ENCODE measurements around the gene KIAA1671. TPM values are rescaled to one million over a fixed set of nuclear protein-coding genes. Genes with fewer than 3 reads are reported as not detected.

KIAA1671 gene
- total and polyA plus RNA-seq, 2 of the 13 experiments (the other 11 are each of a cell fraction or from before 2014, with no cell fraction given), result 13.5 to 13.6 TPM

GRCh38 chr22:25113316-25113721 is 160.8 kb downstream of the KIAA1671 start (continued):
- no peak for TF ChIP-seq ZNF761 (CRISPR knock-in tag; conservative IDR thresholded peaks at IDR 0.05)
- TF ChIP-seq HNRNPL (IDR thresholded peaks at IDR 0.05; ENCODE audit: low read depth, low read length), result 0 out of 2 replicates have a peak, but pooled peaks have one; percentile 14
- no peak for TF ChIP-seq NR2F6 (IDR thresholded peaks at IDR 0.05)
- TF ChIP-seq NR2F6 (CRISPR knock-in tag; IDR thresholded peaks at IDR 0.05), result 0 out of 2 replicates have a peak, but pooled peaks have one; percentile 12
- TF ChIP-seq ZNF691 (CRISPR knock-in tag; IDR thresholded peaks at IDR 0.05; ENCODE audit: borderline replicate concordance, low read depth), result peak; percentile 51; the same call in 1 of the 2 replicates
- no peak for TF ChIP-seq AGO2 (optimal IDR thresholded peaks at IDR 0.05; ENCODE audit: low read depth, low read length)
- no peak for TF ChIP-seq ZNF562 (CRISPR knock-in tag; IDR thresholded peaks at IDR 0.05; ENCODE audit: borderline replicate concordance)
- 0 out of 2 replicates have a peak, but pooled peaks have one; percentile 22 for TF ChIP-seq MEF2D (CRISPR knock-in tag; IDR thresholded peaks at IDR 0.05)
- TF ChIP-seq TAF1 (CRISPR knock-in tag; IDR thresholded peaks at IDR 0.05), result 0 out of 2 replicates have a peak, but pooled peaks have one; percentile 1
- TF ChIP-seq ZNF598 (CRISPR knock-in tag; IDR thresholded peaks at IDR 0.05; ENCODE audit: borderline replicate concordance), result no peak
- TF ChIP-seq KAT8 (CRISPR knock-in tag; IDR thresholded peaks at IDR 0.05), result no peak
- peak; percentile 70; the same call in 1 of the 2 replicates for TF ChIP-seq ZNF121 (CRISPR knock-in tag; IDR thresholded peaks at IDR 0.05)
- TF ChIP-seq ZNF292 (CRISPR knock-in tag; IDR thresholded peaks at IDR 0.05; ENCODE audit: borderline replicate concordance, low read depth), result no peak
- TF ChIP-seq ZSCAN9 (CRISPR knock-in tag; IDR thresholded peaks at IDR 0.05; ENCODE audit: borderline replicate concordance), result peak; percentile 69; the same call in 1 of the 2 replicates
- peak; percentile 30; the same call in 1 of the 2 replicates for TF ChIP-seq ZNF263 (CRISPR knock-in tag; IDR thresholded peaks at IDR 0.05)
- no peak for TF ChIP-seq JUN (CRISPR knock-in tag; IDR thresholded peaks at IDR 0.05)
- no peak for TF ChIP-seq HMGXB3 (CRISPR knock-in tag; IDR thresholded peaks at IDR 0.05; ENCODE audit: borderline replicate concordance)
- TF ChIP-seq FOSL2 (CRISPR knock-in tag; IDR thresholded peaks at IDR 0.05), result peak; percentile 88
- peak; percentile 22; the same call in 1 of the 2 replicates for TF ChIP-seq SALL1 (CRISPR knock-in tag; IDR thresholded peaks at IDR 0.05)
- no peak for TF ChIP-seq ZKSCAN5 (CRISPR knock-in tag; IDR thresholded peaks at IDR 0.05)
- TF ChIP-seq HNRNPLL (IDR thresholded peaks at IDR 0.05; ENCODE audit: low read depth, low read length, poor library complexity, severe bottlenecking), result no peak
- no peak for TF ChIP-seq ZBTB21 (CRISPR knock-in tag; IDR thresholded peaks at IDR 0.05)
- TF ChIP-seq MTERF4 (CRISPR knock-in tag; IDR thresholded peaks at IDR 0.05), result 0 out of 2 replicates have a peak, but pooled peaks have one; percentile 8
